Ovary (tissue), 9 donors: ENCODE results near the gene CREB3L1. TPM values are rescaled to one million over a fixed set of nuclear protein-coding genes. Genes with fewer than 3 reads are reported as not detected.
"Not testable (repeated sequence)": the region's sequence is repeated elsewhere in the genome, so short reads cannot be mapped to it uniquely, and the experiment has no call there.

Source experiments
- DNase-seq, 5 donors: peaks; one replicate each; pipeline ENCODE4 v3.0.0-alpha.2; 2019 to 2020
- H3K27ac ChIP-seq, 2 donors: fragments of 200-600 bp; one replicate each; pipeline versions ENCODE4 v1.5.1 to v1.8.0; 2019 to 2022
- H3K27me3 ChIP-seq: fragments of 200-600 bp; one replicate; pipeline ENCODE4 v1.8.0; 2022
- H3K36me3 ChIP-seq: fragments of 200-600 bp; sonication (generic); one replicate; pipeline ENCODE4 v1.5.1; 2019
- H3K4me1 ChIP-seq: one replicate; pipeline ENCODE4 v1.8.1; 2013; ENCODE audit warnings: mild to moderate bottlenecking, moderate library complexity; ENCODE audit not compliant: insufficient read depth
- H3K4me3 ChIP-seq: fragments of 200-600 bp; sonication (generic); one replicate; pipeline ENCODE4 v1.5.1; 2017
- H3K9me3 ChIP-seq, 2 donors: fragments of 200-600 bp in 1 of 2; sonication (generic) in 1 of 2; one replicate each; pipeline versions ENCODE4 v1.5.1 to v1.8.1; 2013 to 2019; ENCODE audit warnings: mild to moderate bottlenecking in 1 of 2, moderate library complexity in 1 of 2
- CTCF ChIP-seq, 3 donors: fragments of 450-650 bp in 2 of 3; fragments of 200-600 bp in 1 of 3; IDR thresholded peaks; one replicate each; pipeline versions ENCODE4 v1.5.1 to v1.8.0; 2016 to 2022; ENCODE audit warnings: antibody characterized with exemption in 3 of 3, mild to moderate bottlenecking in 1 of 3
- EP300 ChIP-seq: sonication (generic); formaldehyde crosslinking; IDR thresholded peaks from one replicate; pipeline ENCODE4 v1.6.1; 2017; ENCODE audit warnings: antibody characterized with exemption
- POLR2A ChIP-seq: fragments of 450-650 bp; IDR thresholded peaks from one replicate; pipeline ENCODE4 v1.6.1; 2017; ENCODE audit warnings: antibody characterized with exemption, mild to moderate bottlenecking, moderate library complexity
- WGBS, 3 donors: extraction: QIAGEN DNeasy Blood & Tissue Kit in 1 of 3; methylation state at CpG; one replicate each; pipeline versions ENCODE4 v1.1.5 to v1.1.7; 2013 to 2017; 5-methylcytosine and 5-hydroxymethylcytosine counted together
- intact Hi-C, 4 donors: fragments of 100-400 bp; cut with DNase I; formaldehyde crosslinking; loops; one replicate each; pipeline versions ENCODE4 v1.11.0 to v1.15.1; 2022 to 2023
- polyA plus RNA-seq, 2 donors: library from polyadenylated mRNA; stranded (reverse); fragments of 200-250 nt in 1 of 2; fragments of 350-450 nt in 1 of 2; fragmentation: Illumina TruSeq in 1 of 2; extraction: RNeasy Lipid Tissue Mini Kit (QIAGEN cat#74804) in 1 of 2; gene quantifications; one replicate each; pipeline ENCODE4 v1.2.3, GENCODE V29; 2013 to 2014
- total RNA-seq, 7 donors: library from RNA; depleted of rRNA in 2 of 7; stranded (reverse); fragments of >200 nt in 2 of 7; fragmentation: NEBNext Ultra II Directional in 3 of 7; extraction: Animal tissue kit (Norgen Biotek cat#: 25700) in 3 of 7; gene quantifications; one replicate each; pipeline versions ENCODE4 v1.1.0 to v1.2.4, GENCODE V29; 2016 to 2023
- donor health status: DM: no; HTN: no; CAD: no; lungs with moderate emphysema.
- donor health status: DM: no; HTN: no; CAD: no.
- donor health status: Bipolar disorder and iron deficiency.
- donor health status: DM: yes; HTN: yes; CAD: no.
- donor health status: DM: no; HTN: no; CAD: no.
- donor health status: DM: yes; HTN: yes; CAD: no.

Gene CREB3L1
- total and polyA plus RNA-seq, 9 donors: 1.7 to 63.0 (median 7.5) TPM

GRCh38 chr11:46302866-46303265 lies 25.4 kb downstream of the CREB3L1 start:
- TF ChIP-seq POLR2A (no peak), CTCF (IDR thresholded peaks at IDR 0.05) (no peak), EP300 (no peak)
- no peaks in the 10 kb centered on the region for H3K36me3 ChIP-seq
- intact Hi-C loops: loop anchor here in 1 of 4 donors (10.0 kb wide), 1 partner anchor 338 kb away; no protein-coding TSS in a partner anchor
- H3K27ac ChIP-seq: no peak overlapping the region
- H3K9me3 ChIP-seq: no peaks in the 10 kb centered on the region
- H3K27me3 ChIP-seq: no peaks in the 10 kb centered on the region
- no peaks in the 10 kb centered on the region for H3K4me1 ChIP-seq
- WGBS, 3 donors: 91 to 92% (median 92%) methylated on average over 7 of the region's 7 CpGs
- DNase-seq: no peak
- no peak overlapping the region for H3K4me3 ChIP-seq

GRCh38 chr11:46304036-46304435 lies 26.6 kb downstream of the CREB3L1 start:
- H3K4me1 ChIP-seq, H3K4me3 ChIP-seq, H3K36me3 ChIP-seq, H3K27ac ChIP-seq, H3K9me3 ChIP-seq, H3K27me3 ChIP-seq, DNase-seq: not testable (repeated sequence)
- WGBS, 3 donors: 85 to 88% (median 86%) methylated on average over 12 of the region's 12 CpGs
- intact Hi-C loops: loop anchor here in 1 of 4 donors (10.0 kb wide), 1 partner anchor 339 kb away; no protein-coding TSS in a partner anchor

- no peaks in the 10 kb centered on the region for H3K27me3 ChIP-seq
- H3K4me1 ChIP-seq: no peaks in the 10 kb centered on the region
- TF ChIP-seq CTCF (IDR thresholded peaks at IDR 0.05): no peak
- no peak for TF ChIP-seq EP300
- TF ChIP-seq POLR2A: no peak
- no peaks in the 10 kb centered on the region for H3K36me3 ChIP-seq
- no peak overlapping the region for H3K4me3 ChIP-seq
- no peaks in the 10 kb centered on the region for H3K9me3 ChIP-seq
- H3K27ac ChIP-seq: no peak overlapping the region
- no peak for DNase-seq
- intact Hi-C loops: loop anchor here in 1 of 4 donors (10.0 kb wide), 1 partner anchor 340 kb away; no protein-coding TSS in a partner anchor
- 78 to 88% (median 80%) methylated on average over 7 to 10 of the region's 10 CpGs for WGBS, 3 donors
These were observed 27.2 kb downstream of the CREB3L1 start for GRCh38 chr11:46304605-46305179.

GRCh38 chr11:46305295-46305694 lies 27.8 kb downstream of the CREB3L1 start:
- DNase-seq: no peak
- intact Hi-C loops: loop anchor here in 1 of 4 donors (10.0 kb wide), 1 partner anchor 340 kb away; no protein-coding TSS in a partner anchor
- WGBS, 3 donors: 67 to 74% (median 69%) methylated on average over 6 of the region's 6 CpGs
- H3K4me3 ChIP-seq: no peak overlapping the region
- H3K27me3 ChIP-seq: no peaks in the 10 kb centered on the region
- TF ChIP-seq EP300: no peak
- no peak for TF ChIP-seq CTCF (IDR thresholded peaks at IDR 0.05)
- no peak for TF ChIP-seq POLR2A
- no peaks in the 10 kb centered on the region for H3K9me3 ChIP-seq
- H3K4me1 ChIP-seq: no peaks in the 10 kb centered on the region
- no peaks in the 10 kb centered on the region for H3K36me3 ChIP-seq
- H3K27ac ChIP-seq: no peak overlapping the region

GRCh38 chr11:46306296-46306853 lies 28.9 kb downstream of the CREB3L1 start:
- no peak for TF ChIP-seq CTCF (IDR thresholded peaks at IDR 0.05)
- no peak for TF ChIP-seq POLR2A
- TF ChIP-seq EP300: no peak
- Histone ChIP-seq H3K9me3 (no peaks in the 10 kb centered on the region), H3K4me1 (no peaks in the 10 kb centered on the region), H3K27ac (no peak overlapping the region), H3K4me3 (no peak overlapping the region), H3K27me3 (no peaks in the 10 kb centered on the region), H3K36me3 (no peaks in the 10 kb centered on the region)
- DNase-seq: no peak
- intact Hi-C loops: loop anchor here in 1 of 4 donors (10.0 kb wide), 1 partner anchor 342 kb away; no protein-coding TSS in a partner anchor
- 70 to 75% (median 73%) methylated on average over 5 of the region's 5 CpGs for WGBS, 3 donors
